ENCODE measurements around the gene SGF29. TPM values are rescaled to one million over a fixed set of nuclear protein-coding genes. Genes with fewer than 3 reads are reported as not detected.
"Not testable (repeated sequence)": the region's sequence is repeated elsewhere in the genome, so short reads cannot be mapped to it uniquely, and the experiment has no call there.

Gene SGF29
- total and polyA plus RNA-seq, 2 experiments from 2014 or later = 10.0 to 17.6 TPM

DNA sequence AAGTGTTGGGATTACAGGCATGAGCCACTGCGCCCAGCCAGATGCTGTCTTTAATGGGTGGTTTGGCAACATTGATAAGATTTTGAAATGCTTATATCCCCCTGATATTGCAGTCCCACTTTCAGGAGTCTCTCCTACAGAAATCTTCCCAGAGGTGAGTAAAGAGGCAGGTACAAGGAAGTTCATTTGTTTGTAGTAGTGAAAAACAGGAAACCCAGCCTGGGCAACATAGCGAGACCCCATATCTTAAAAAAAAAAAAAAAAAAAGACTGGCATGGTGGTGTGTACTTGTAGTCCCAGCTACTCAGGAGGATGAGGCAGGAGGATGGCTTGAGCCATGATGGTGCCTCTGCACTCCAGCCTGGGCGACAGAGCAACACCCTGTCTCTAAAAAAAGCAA lies 8.7 kb upstream of the SGF29 start (continued):
- no peak for TF ChIP-seq ZNF462 (CRISPR knock-in tag; IDR thresholded peaks at IDR 0.05)
- TF ChIP-seq ZNF114 (CRISPR knock-in tag; IDR thresholded peaks at IDR 0.05) = no peak
- TF ChIP-seq EZH2phosphoT487 (IDR thresholded peaks at IDR 0.05; ENCODE audit: unreplicated experiment) = no peak

- H3K4me3 Mint-ChIP-seq; H3K27me3 ChIP-seq (ENCODE audit: insufficient read depth); H3K79me2 ChIP-seq (replicated peaks; ENCODE audit: insufficient read depth); H3K36me3 Mint-ChIP-seq (ENCODE audit: low read depth); H3K4me2 ChIP-seq; DNase-seq (ENCODE audit: low spot score); H3K4me1 ChIP-seq (ENCODE audit: insufficient read depth); H3K27me3 Mint-ChIP-seq (ENCODE audit: insufficient read depth, low read depth, poor library complexity); H2AFZ ChIP-seq; H3K9me2 ChIP-seq (ENCODE audit: insufficient read depth); H3K4me1 Mint-ChIP-seq; H3K4me3 ChIP-seq; H3K27ac ChIP-seq (ENCODE audit: low read depth); H4K20me1 ChIP-seq (replicated peaks; ENCODE audit: insufficient read depth); H3K9me3 Mint-ChIP-seq; H3F3A ChIP-seq (replicated peaks; ENCODE audit: low read depth); ATAC-seq; H3K36me3 ChIP-seq (ENCODE audit: insufficient read depth); H3K27ac Mint-ChIP-seq: not testable (repeated sequence)
Measured at GRCh38 chr16:28545964-28546363, 7.8 kb upstream of the SGF29 start.

DNA sequence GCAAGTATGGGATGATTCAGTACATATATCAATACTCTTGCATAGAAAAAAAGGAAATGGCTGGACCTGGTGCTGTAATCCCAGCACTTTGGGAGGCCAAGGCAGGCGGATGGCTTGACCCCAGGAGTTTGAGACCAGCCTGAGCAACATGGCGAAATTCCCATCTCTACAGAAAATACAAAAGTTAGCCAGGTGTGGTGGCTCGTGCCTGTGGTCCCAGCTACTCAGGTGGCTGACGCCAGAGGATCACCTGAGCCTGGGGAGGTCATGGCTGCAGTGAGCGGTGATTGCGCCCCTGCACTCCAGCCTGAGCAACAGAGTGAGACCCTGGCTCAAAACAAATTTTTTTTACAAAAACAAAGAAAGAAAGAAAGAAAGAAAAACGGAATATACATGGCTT lies 7.1 kb upstream of the SGF29 start:
- H3K27ac Mint-ChIP-seq = no peak overlapping the region
- Histone ChIP-seq H4K20me1 (replicated peaks; ENCODE audit: insufficient read depth) (no peaks in the 10 kb centered on the region), H3K4me3 (no peak overlapping the region), H3K9me2 (ENCODE audit: insufficient read depth) (no peaks in the 10 kb centered on the region), H3K27me3 (ENCODE audit: insufficient read depth) (no peaks in the 10 kb centered on the region), H3K27ac (ENCODE audit: low read depth) (no peak overlapping the region), H3K79me2 (replicated peaks; ENCODE audit: insufficient read depth) (no peaks in the 10 kb centered on the region), H3K4me2 (no peak overlapping the region), H3K4me1 (ENCODE audit: insufficient read depth) (no peaks in the 10 kb centered on the region), H2AFZ (no peak overlapping the region), H3K36me3 (ENCODE audit: insufficient read depth) (no peaks in the 10 kb centered on the region), H3F3A (replicated peaks; ENCODE audit: low read depth) (no peaks in the 10 kb centered on the region)
- H3K9me3 Mint-ChIP-seq = no peaks in the 10 kb centered on the region
- ATAC-seq (no peak), DNase-seq (ENCODE audit: low spot score) (no peak)
- no peak for TF ChIP-seq ZNF331 (CRISPR knock-in tag; IDR thresholded peaks at IDR 0.05; ENCODE audit: low read depth)
- H3K27me3 Mint-ChIP-seq (ENCODE audit: insufficient read depth, low read depth, poor library complexity) = peaks cover 3% of the 10 kb centered on the region
- H3K36me3 Mint-ChIP-seq (ENCODE audit: low read depth) = no peaks in the 10 kb centered on the region
- no peaks in the 10 kb centered on the region for H3K4me1 Mint-ChIP-seq
- no peak overlapping the region for H3K4me3 Mint-ChIP-seq

All from GM23338 (cell line).